ENCODE data around the gene BIN2. TPM values are rescaled to one million over a fixed set of nuclear protein-coding genes. Genes with fewer than 3 reads are reported as not detected.
A peak's percentile ranks its signal among the peaks of the same experiment; 100 is the strongest.

Gene BIN2
- total and polyA plus RNA-seq, 9 of the 15 experiments (the other 6 are each of a cell fraction or from before 2014, with no cell fraction given): 0.04 to 0.39 (median 0.25) TPM; not detected in 1

GRCh38 chr12:51320695-51321320 is 3.2 kb downstream of the BIN2 start (continued):
- no peak for TF ChIP-seq AFF1 (IDR thresholded peaks at IDR 0.05; ENCODE audit: low read depth in 1 of 2, partially characterized antibody in 2 of 2)
- TF ChIP-seq SNAPC5 (CRISPR knock-in tag; IDR thresholded peaks at IDR 0.05): no peak
- TF ChIP-seq USF1 (CRISPR knock-in tag; IDR thresholded peaks at IDR 0.05): no peak
- no peak for TF ChIP-seq ZBTB49 (CRISPR knock-in tag; IDR thresholded peaks at IDR 0.05; ENCODE audit: borderline replicate concordance)
- TF ChIP-seq CBX5 (IDR thresholded peaks at IDR 0.05; ENCODE audit: borderline replicate concordance, low read depth): no peak
- 0 out of 2 replicates have a peak, but pooled peaks have one; percentile 21 for TF ChIP-seq MTA1 (IDR thresholded peaks at IDR 0.05; ENCODE audit: borderline replicate concordance)
- 0 out of 4 replicates have a peak, but pooled peaks of 1 of the 2 experiments have one; percentile 15 for TF ChIP-seq ZNF639 (CRISPR knock-in tag; conservative IDR thresholded peaks at IDR 0.05 in 1 of 2, IDR thresholded peaks at IDR 0.05 in 1 of 2)
- no peak for TF ChIP-seq FOXO4 (CRISPR knock-in tag; IDR thresholded peaks at IDR 0.05)
- peak; percentile 68 for TF ChIP-seq CXXC5 (CRISPR knock-in tag; IDR thresholded peaks at IDR 0.05)
- no peak for TF ChIP-seq RFX1 (IDR thresholded peaks at IDR 0.05)
- TF ChIP-seq RBM25 (IDR thresholded peaks at IDR 0.05; ENCODE audit: low read depth, low read length, severe bottlenecking): no peak
- TF ChIP-seq CEBPB (tag; IDR thresholded peaks at IDR 0.05): no peak
- TF ChIP-seq EWSR1 (IDR thresholded peaks at IDR 0.05; ENCODE audit: borderline replicate concordance, low read depth, partially characterized antibody): no peak

Data from K562 (cell line).